SU-DHL-6 (cell line): ENCODE data around the gene LRBA.

Experiments
- H2AFZ ChIP-seq: fragments of 200-600 bp; sonication (generic); 2 replicates; pipeline ENCODE4 v1.6.1; 2014; ENCODE audit warnings: low read depth, mild to moderate bottlenecking, moderate library complexity, mixed read lengths, antibody characterized with exemption, low read length; ENCODE audit not compliant: severe bottlenecking
- H3F3A ChIP-seq: fragments of 200-600 bp; shearing (Covaris generic); 2 replicates; pipeline ENCODE4 v1.6.0; 2016; ENCODE audit warnings: antibody characterized with exemption, mild to moderate bottlenecking; ENCODE audit not compliant: insufficient read depth
- H3K27ac ChIP-seq: fragments of 200-600 bp; sonication (generic); 2 replicates; pipeline ENCODE4 v1.5.1; 2016; ENCODE audit warnings: low read depth, mild to moderate bottlenecking, low read length, moderate library complexity, mixed read lengths
- H3K27me3 ChIP-seq: fragments of 200-600 bp; sonication (generic), shearing (Covaris generic); 2 replicates; pipeline ENCODE4 v1.6.0; 2014; ENCODE audit warnings: mild to moderate bottlenecking, low read length
- H3K36me3 ChIP-seq: fragments of 200-600 bp; sonication (generic); 2 replicates; pipeline ENCODE4 v1.6.1; 2014; ENCODE audit warnings: mild to moderate bottlenecking, low read length, mixed read lengths
- H3K4me2 ChIP-seq: fragments of 300-600, 200-600 bp; shearing (Covaris generic), sonication (generic); 2 replicates; pipeline ENCODE4 v1.6.0; 2014; ENCODE audit warnings: low read length, low read depth, mild to moderate bottlenecking; ENCODE audit not compliant: poor library complexity, severe bottlenecking
- H3K4me3 ChIP-seq: fragments of 200-600 bp; sonication (generic); 2 replicates; pipeline ENCODE4 v1.5.1; 2014; ENCODE audit warnings: antibody characterized with exemption, low read length, mild to moderate bottlenecking, mixed read lengths; ENCODE audit not compliant: insufficient read depth, poor library complexity, severe bottlenecking
- H3K79me2 ChIP-seq: fragments of 200-600 bp; sonication (generic); 2 replicates; pipeline ENCODE4 v1.6.1; 2014; ENCODE audit warnings: mild to moderate bottlenecking, low read length, moderate library complexity; ENCODE audit not compliant: insufficient read depth
- H3K9ac ChIP-seq: fragments of 200-600 bp; sonication (generic); 2 replicates; pipeline ENCODE4 v1.7.0; 2014; ENCODE audit warnings: mild to moderate bottlenecking, low read length
- H3K9me2 ChIP-seq: fragments of 200-600 bp; sonication (generic); replicated peaks from 2 replicates; pipeline ENCODE4 v1.6.1; 2014; ENCODE audit warnings: low read length; ENCODE audit not compliant: insufficient read depth
- H3K9me3 ChIP-seq: fragments of 200-600 bp; sonication (generic); 2 replicates; pipeline ENCODE4 v1.6.1; 2014; ENCODE audit warnings: low read length, mixed read lengths; ENCODE audit not compliant: insufficient read depth
- H4K20me1 ChIP-seq: fragments of 200-600 bp; sonication (generic); 2 replicates; pipeline ENCODE4 v1.6.1; 2014; ENCODE audit warnings: low read depth, mild to moderate bottlenecking, antibody characterized with exemption, low read length, moderate library complexity, mixed read lengths
- CTCF ChIP-seq: fragments of 200-600 bp; sonication (generic); IDR thresholded peaks from one replicate; pipeline ENCODE4 v1.5.1; 2017; ENCODE audit warnings: antibody characterized with exemption, mild to moderate bottlenecking, low read length, moderate library complexity; ENCODE audit not compliant: insufficient read depth, poor library complexity, severe bottlenecking
- EZH2phosphoT487 ChIP-seq: fragments of 200-600 bp; sonication (generic), shearing (Covaris generic); conservative IDR thresholded peaks from 2 replicates; pipeline ENCODE4 v1.6.1; 2018; ENCODE audit warnings: mild to moderate bottlenecking, antibody characterized with exemption, low read length, moderate library complexity, mixed read lengths

Gene LRBA

GRCh38 chr4:150863456-150863855, 151.6 kb downstream of the LRBA start:
- H3F3A ChIP-seq: peaks cover 10% of the 10 kb centered on the region; the same call in 1 of the 2 replicates
- no peak overlapping the region for H3K27ac ChIP-seq
- H3K4me3 ChIP-seq: no peak overlapping the region
- H3K9ac ChIP-seq: no peak overlapping the region
- no peak overlapping the region for H3K4me2 ChIP-seq
- peaks cover 13% of the 10 kb centered on the region; the same call in 1 of the 2 replicates for H3K36me3 ChIP-seq
- H3K27me3 ChIP-seq: no peaks in the 10 kb centered on the region
- H4K20me1 ChIP-seq: no peaks in the 10 kb centered on the region; the same call in 1 of the 2 replicates
- H2AFZ ChIP-seq: no peak overlapping the region
- TF ChIP-seq CTCF (no peak), EZH2phosphoT487 (no peak)
- H3K79me2 ChIP-seq: no peaks in the 10 kb centered on the region
- no peaks in the 10 kb centered on the region for H3K9me2 ChIP-seq
- H3K9me3 ChIP-seq: no peaks in the 10 kb centered on the region

GRCh38 chr4:150862829-150863228, 152.3 kb downstream of the LRBA start:
- Histone ChIP-seq H3K9me3 (no peaks in the 10 kb centered on the region), H4K20me1 (no peaks in the 10 kb centered on the region; the same call in 1 of the 2 replicates), H2AFZ (no peak overlapping the region), H3K79me2 (no peaks in the 10 kb centered on the region), H3K4me2 (no peak overlapping the region), H3K9me2 (no peaks in the 10 kb centered on the region), H3K27me3 (no peaks in the 10 kb centered on the region), H3K4me3 (no peak overlapping the region), H3F3A (peaks cover 5% of the 10 kb centered on the region; the same call in 1 of the 2 replicates), H3K27ac (no peak overlapping the region), H3K9ac (no peak overlapping the region), H3K36me3 (peaks cover 13% of the 10 kb centered on the region; the same call in 1 of the 2 replicates)
- TF ChIP-seq EZH2phosphoT487 (no peak), CTCF (no peak)

GRCh38 chr4:150859453-150859852, 155.6 kb downstream of the LRBA start:
- Histone ChIP-seq H3F3A (no peaks in the 10 kb centered on the region), H3K9ac (no peak overlapping the region), H3K4me2 (no peak overlapping the region), H3K36me3 (no peaks in the 10 kb centered on the region), H3K27me3 (no peaks in the 10 kb centered on the region), H3K4me3 (no peak overlapping the region), H3K27ac (no peak overlapping the region), H4K20me1 (no peaks in the 10 kb centered on the region; the same call in 1 of the 2 replicates), H3K9me2 (no peaks in the 10 kb centered on the region), H3K79me2 (no peaks in the 10 kb centered on the region), H3K9me3 (no peaks in the 10 kb centered on the region), H2AFZ (no peak overlapping the region)
- no peak for TF ChIP-seq CTCF
